BLaER1 treated with 17β-estradiol and CSF1 and Interleukin-3, amounts not matched to agents 10 nM and 100 nM (cell line): ENCODE measurements around the gene GMPR2.

Experiments used
- H3K27ac ChIP-seq, 11 experiments: shearing (Covaris generic); formaldehyde crosslinking; 2 replicates each; pipeline ENCODE4 v1.8.1; 2022
- H3K27me3 ChIP-seq, 11 experiments: shearing (Covaris generic); formaldehyde crosslinking; 2 replicates each; pipeline ENCODE4 v1.8.1; 2022
- H3K36me3 ChIP-seq, 11 experiments: shearing (Covaris generic); formaldehyde crosslinking; 2 replicates each; pipeline ENCODE4 v1.8.1; 2022
- H3K4me1 ChIP-seq, 10 experiments: shearing (Covaris generic); formaldehyde crosslinking; 2 replicates each; pipeline ENCODE4 v1.8.1; 2022
- H3K4me2 ChIP-seq, 11 experiments: shearing (Covaris generic); formaldehyde crosslinking; 2 replicates each; pipeline ENCODE4 v1.8.1; 2022
- H3K4me3 ChIP-seq, 10 experiments: shearing (Covaris generic); formaldehyde crosslinking; 2 replicates each; pipeline ENCODE4 v1.8.1; 2022
- H3K9ac ChIP-seq, 11 experiments: shearing (Covaris generic); formaldehyde crosslinking; 2 replicates each; pipeline ENCODE4 v1.8.1; 2022
- H3K9me3 ChIP-seq, 11 experiments: shearing (Covaris generic); formaldehyde crosslinking; replicated peaks in 1 of 11; 2 replicates each; pipeline ENCODE4 v1.8.1; 2022
- H4K20me1 ChIP-seq, 11 experiments: shearing (Covaris generic); formaldehyde crosslinking; 2 replicates each; pipeline ENCODE4 v1.8.1; 2022
- Cebpa-rat ChIP-seq, 11 experiments: shearing (Covaris generic); IDR thresholded peaks; 2 replicates each; pipeline ENCODE4 v1.8.1; 2022

The GMPR2 gene

GRCh38 chr14:24188251-24189058 is 44.3 kb upstream of the GMPR2 start, which contains the start of gene IPO4:
Gene IPO4, minus strand, starts transcription at chr14:24188816. Its CDS starts 29 bp downstream, at chr14:24188787.
- peak within 1 kb of the TSS; percentile 90 to 97 (median 94) for H3K4me2 ChIP-seq
- peak within 1 kb of the TSS; percentile 75 to 95 (median 83) for H3K9ac ChIP-seq
- no peaks in the 10 kb centered on the region for H3K27me3 ChIP-seq
- peaks cover 50 to 76% (median 68%) of the 10 kb centered on the region in 11 experiments for H3K36me3 ChIP-seq
- peaks cover 39 to 56% (median 46%) of the 10 kb centered on the region in 10 experiments for H3K4me1 ChIP-seq
- peak within 1 kb of the TSS; percentile 64 to 92 (median 79) for H3K4me3 ChIP-seq
- peaks cover 0 to 53% (median 17%) of the 10 kb centered on the region in 11 experiments; a peak in 12 of 22 replicates for H4K20me1 ChIP-seq
- no peaks in the 10 kb centered on the region for H3K9me3 ChIP-seq
- TF ChIP-seq Cebpa-rat (IDR thresholded peaks at IDR 0.05) = no peak
- peak within 1 kb of the TSS; percentile 49 to 93 (median 79); a peak in 21 of 22 replicates for H3K27ac ChIP-seq

DNA sequence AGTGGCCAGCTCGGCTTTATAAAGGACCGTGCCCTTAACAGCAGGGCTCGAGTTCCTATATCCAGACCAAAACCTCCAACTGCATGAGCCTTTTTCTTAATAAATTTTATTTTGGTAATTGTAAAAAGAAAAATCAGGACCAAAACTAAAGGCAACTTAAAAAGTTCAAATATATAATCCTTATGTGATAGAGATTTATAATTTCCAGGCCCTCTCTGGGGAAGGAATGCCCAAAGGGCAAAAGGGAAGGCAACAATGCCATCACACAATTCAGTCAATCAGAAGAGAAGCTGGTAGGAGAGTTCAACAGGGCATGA is 43.7 kb upstream of the GMPR2 start:
- peak overlapping the region; percentile 78 to 97 (median 93) for H3K4me2 ChIP-seq
- peaks cover 48 to 72% (median 65%) of the 10 kb centered on the region in 11 experiments for H3K36me3 ChIP-seq
- H3K4me3 ChIP-seq = peak overlapping the region; percentile 64 to 92 (median 79); a peak in 18 of 20 replicates
- H4K20me1 ChIP-seq = peaks cover 0 to 50% (median 17%) of the 10 kb centered on the region in 11 experiments; a peak in 12 of 22 replicates
- no peaks in the 10 kb centered on the region for H3K9me3 ChIP-seq
- no peak for TF ChIP-seq Cebpa-rat (IDR thresholded peaks at IDR 0.05)
- H3K27me3 ChIP-seq = no peaks in the 10 kb centered on the region
- peaks cover 44 to 61% (median 50%) of the 10 kb centered on the region in 10 experiments for H3K4me1 ChIP-seq
- peak overlapping the region; percentile 7 to 93 (median 56); a peak in 17 of 22 replicates for H3K27ac ChIP-seq
- peak overlapping the region; percentile 64 to 95 (median 82); a peak in 20 of 22 replicates for H3K9ac ChIP-seq

DNA sequence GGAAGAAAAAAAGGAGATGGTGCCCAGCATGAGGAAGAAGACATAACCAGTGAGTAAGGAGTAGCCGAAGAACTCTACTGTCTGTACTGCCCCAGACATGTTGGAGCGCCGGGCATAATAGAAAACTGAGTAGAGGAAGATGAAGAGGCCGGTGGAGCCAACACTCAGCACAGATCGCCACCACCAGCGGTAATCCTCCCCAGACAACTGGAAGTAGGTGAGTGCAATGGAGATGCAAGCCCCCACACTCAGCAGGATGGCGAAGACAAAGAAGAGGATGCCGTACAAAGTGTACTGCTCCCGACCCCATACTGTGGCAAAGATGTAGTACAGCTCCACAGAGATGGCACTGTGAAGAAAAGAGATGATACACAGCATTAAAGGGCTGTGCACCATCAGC is 43.3 kb upstream of the GMPR2 start:
- Histone ChIP-seq H3K27me3 (no peaks in the 10 kb centered on the region), H3K27ac (peak overlapping the region in 9 of 11 experiments; percentile 38 to 93 (median 57); a peak in 14 of 22 replicates), H3K4me1 (peaks cover 48 to 65% (median 55%) of the 10 kb centered on the region in 10 experiments), H3K9me3 (no peaks in the 10 kb centered on the region), H3K9ac (peak overlapping the region in 10 of 11 experiments; percentile 64 to 95 (median 82); a peak in 16 of 22 replicates), H4K20me1 (peaks cover 0 to 45% (median 17%) of the 10 kb centered on the region in 11 experiments; a peak in 12 of 22 replicates), H3K4me3 (peak overlapping the region in 5 of 10 experiments; percentile 64 to 81 (median 76); a peak in 5 of 20 replicates), H3K36me3 (peaks cover 43 to 67% (median 60%) of the 10 kb centered on the region in 11 experiments), H3K4me2 (peak overlapping the region; percentile 78 to 97 (median 93))
- TF ChIP-seq Cebpa-rat (IDR thresholded peaks at IDR 0.05) = no peak

DNA sequence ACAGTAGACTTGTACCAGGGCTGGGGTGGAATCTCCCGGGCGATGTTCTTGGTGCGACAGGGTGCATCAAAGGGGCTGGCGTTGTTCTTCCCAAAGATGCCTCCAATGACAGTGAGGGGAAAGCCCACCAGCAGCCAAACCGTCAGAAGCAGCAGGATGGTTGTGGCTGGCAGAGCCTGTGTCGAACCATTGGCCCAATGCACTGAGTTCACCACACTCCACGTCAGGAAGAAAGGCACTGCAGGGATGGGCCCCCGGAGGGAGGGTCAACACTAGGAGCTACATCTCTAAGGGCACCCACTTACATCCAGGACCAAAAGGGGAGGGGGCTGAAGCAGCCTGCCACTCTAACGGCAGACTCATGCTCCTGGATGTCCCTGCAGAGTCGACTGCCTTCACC is 42.3 kb upstream of the GMPR2 start:
- peaks cover 0 to 36% (median 16%) of the 10 kb centered on the region in 11 experiments; a peak in 11 of 22 replicates for H4K20me1 ChIP-seq
- H3K4me1 ChIP-seq = peaks cover 55 to 71% (median 62%) of the 10 kb centered on the region in 10 experiments
- H3K27me3 ChIP-seq = no peaks in the 10 kb centered on the region
- H3K4me3 ChIP-seq = no peak overlapping the region
- peak overlapping the region in 5 of 11 experiments; percentile 78 to 93 (median 90); a peak in 5 of 22 replicates for H3K4me2 ChIP-seq
- H3K9me3 ChIP-seq = no peaks in the 10 kb centered on the region
- H3K27ac ChIP-seq = no peak overlapping the region
- no peak for TF ChIP-seq Cebpa-rat (IDR thresholded peaks at IDR 0.05)
- peaks cover 34 to 58% (median 51%) of the 10 kb centered on the region in 11 experiments for H3K36me3 ChIP-seq
- no peak overlapping the region for H3K9ac ChIP-seq

GRCh38 chr14:24192933-24193332 is 39.8 kb upstream of the GMPR2 start:
- Histone ChIP-seq H4K20me1 (peaks cover 0 to 11% (median 0%) of the 10 kb centered on the region in 11 experiments; a peak in 6 of 22 replicates), H3K9me3 (no peaks in the 10 kb centered on the region), H3K4me1 (peaks cover 57 to 73% (median 65%) of the 10 kb centered on the region in 10 experiments), H3K4me3 (no peak overlapping the region), H3K27ac (no peak overlapping the region), H3K9ac (peak overlapping the region in 1 of 11 experiments; percentile 26; a peak in 1 of 22 replicates), H3K27me3 (no peaks in the 10 kb centered on the region), H3K4me2 (peak overlapping the region; percentile 15 to 92 (median 44)), H3K36me3 (peaks cover 22 to 36% (median 30%) of the 10 kb centered on the region in 11 experiments; a peak in 21 of 22 replicates)
- no peak for TF ChIP-seq Cebpa-rat (IDR thresholded peaks at IDR 0.05)

- peak overlapping the region; percentile 84 to 99 (median 93) for H3K4me2 ChIP-seq
- H3K4me3 ChIP-seq = peak overlapping the region; percentile 67 to 87 (median 76)
- H3K27ac ChIP-seq = peak overlapping the region in 10 of 11 experiments; percentile 95 to 100 (median 98); a peak in 14 of 22 replicates
- TF ChIP-seq Cebpa-rat (IDR thresholded peaks at IDR 0.05) = no peak
- 0 out of 22 replicates have a peak, but pooled peaks cover 0 to 2% (median 0%) of the 10 kb centered on the region in 11 experiments for H3K9me3 ChIP-seq
- H3K27me3 ChIP-seq = no peaks in the 10 kb centered on the region
- peak overlapping the region; percentile 92 to 100 (median 97); a peak in 21 of 22 replicates for H3K9ac ChIP-seq
- peaks cover 26 to 42% (median 37%) of the 10 kb centered on the region in 11 experiments; a peak in 21 of 22 replicates for H3K36me3 ChIP-seq
- H4K20me1 ChIP-seq = peaks cover 0 to 8% (median 0%) of the 10 kb centered on the region in 11 experiments; a peak in 3 of 22 replicates
- peaks cover 50 to 79% (median 58%) of the 10 kb centered on the region in 10 experiments for H3K4me1 ChIP-seq
Measured at GRCh38 chr14:24194186-24194872, 38.4 kb upstream of the GMPR2 start.

DNA sequence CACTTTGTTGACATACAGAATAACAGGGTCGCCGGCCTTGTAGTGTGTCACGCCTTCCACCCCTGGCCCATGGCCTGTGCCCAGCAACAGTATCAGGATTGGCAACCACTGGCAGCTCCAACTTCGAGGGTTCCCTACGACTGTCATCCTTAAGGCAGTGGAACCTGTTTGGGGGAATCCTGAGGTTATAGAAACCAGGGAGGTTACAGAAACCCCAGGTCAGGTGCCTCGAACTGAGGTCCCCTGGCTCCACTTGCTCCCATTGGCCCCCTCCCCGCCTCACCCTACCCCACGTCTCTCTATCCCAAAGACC is 37.9 kb upstream of the GMPR2 start:
- no peak for TF ChIP-seq Cebpa-rat (IDR thresholded peaks at IDR 0.05)
- Histone ChIP-seq H3K9ac (peak overlapping the region; percentile 92 to 100 (median 97)), H3K36me3 (peaks cover 28 to 46% (median 39%) of the 10 kb centered on the region in 11 experiments), H3K9me3 (peaks cover 0 to 7% (median 0%) of the 10 kb centered on the region in 11 experiments; a peak in 1 of 22 replicates), H3K4me2 (peak overlapping the region; percentile 84 to 99 (median 93)), H3K4me1 (peaks cover 45 to 77% (median 53%) of the 10 kb centered on the region in 10 experiments), H3K27ac (peak overlapping the region; percentile 95 to 100 (median 98)), H3K4me3 (peak overlapping the region; percentile 67 to 87 (median 76)), H4K20me1 (peaks cover 0 to 8% (median 0%) of the 10 kb centered on the region in 11 experiments; a peak in 3 of 22 replicates), H3K27me3 (no peaks in the 10 kb centered on the region)
